Frontal cortex (tissue), 4 donors: ENCODE results near the gene MRPL17. TPM values are rescaled to one million over a fixed set of nuclear protein-coding genes. Genes with fewer than 3 reads are reported as not detected.
"Not testable (repeated sequence)": the region's sequence is repeated elsewhere in the genome, so short reads cannot be mapped to it uniquely, and the experiment has no call there.

Source experiments
- DNase-seq, 2 donors: peaks; one replicate each; pipeline ENCODE4 v3.0.0; 2012; ENCODE audit warnings: low spot score in 2 of 2
- FAIRE-seq: peaks from 2 replicates; lab custom pipeline; 2012; peaks lifted over from hg19 to GRCh38; lab: Jason Lieb, UNC
- total RNA-seq: library from RNA; depleted of rRNA; stranded (reverse); fragments of >200 nt; gene quantifications from one replicate; pipeline ENCODE4 v1.2.3, GENCODE V29; 2014
- donor health status: control.
- donor health status: control.
- donor health status: control.

The MRPL17 gene
- total RNA-seq, 1 donor from 2014 or later: 18.8 TPM

- no peak for DNase-seq
- no peak for FAIRE-seq
These were observed 2.9 kb upstream of the MRPL17 start for GRCh38 chr11:6686006-6686405.

DNA sequence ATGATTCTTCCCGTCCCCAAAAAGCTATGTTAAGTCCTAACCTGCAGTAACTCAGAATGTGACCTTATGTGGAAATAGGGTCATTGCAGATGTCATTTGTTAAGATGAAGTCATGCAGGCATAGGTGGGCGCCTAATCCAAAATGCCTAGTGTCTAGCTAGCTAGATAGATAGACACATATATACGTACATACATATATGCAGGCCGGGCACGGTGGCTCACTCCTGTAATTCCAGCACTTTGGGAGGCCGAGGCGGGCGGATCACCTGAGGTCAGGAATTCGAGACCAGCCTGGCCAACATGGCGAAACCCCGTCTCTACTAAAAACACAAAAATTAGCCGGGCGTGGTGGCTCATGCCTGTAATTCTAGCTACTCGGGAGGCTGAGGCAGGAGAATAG lies 928 bp upstream of the MRPL17 start:
- DNase-seq: not testable (repeated sequence)

DNA sequence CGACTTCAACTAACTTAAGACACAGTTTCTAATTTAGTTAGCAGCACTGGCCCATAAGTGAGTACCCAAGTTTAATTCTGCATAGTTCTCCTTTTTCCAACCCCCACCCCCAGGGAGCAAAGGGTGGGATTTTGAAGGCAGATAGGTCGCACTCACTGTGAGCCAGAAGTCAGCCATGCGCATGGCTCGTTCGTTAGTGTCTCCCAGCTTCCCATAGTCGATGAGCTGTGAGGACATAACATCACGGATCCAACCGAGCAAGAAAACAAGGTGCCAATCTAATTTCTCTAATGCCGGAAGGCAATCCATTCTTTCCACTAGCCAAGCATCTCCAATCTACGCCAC lies 577 bp downstream of the MRPL17 start:
- DNase-seq (no peak), FAIRE-seq (no peak)

More for the DNA sequence above, 928 bp upstream of the MRPL17 start:
- FAIRE-seq: not testable (repeated sequence)

GRCh38 chr11:6681949-6682348 lies 1.2 kb downstream of the MRPL17 start:
- no peak for FAIRE-seq
- no peak for DNase-seq

DNA sequence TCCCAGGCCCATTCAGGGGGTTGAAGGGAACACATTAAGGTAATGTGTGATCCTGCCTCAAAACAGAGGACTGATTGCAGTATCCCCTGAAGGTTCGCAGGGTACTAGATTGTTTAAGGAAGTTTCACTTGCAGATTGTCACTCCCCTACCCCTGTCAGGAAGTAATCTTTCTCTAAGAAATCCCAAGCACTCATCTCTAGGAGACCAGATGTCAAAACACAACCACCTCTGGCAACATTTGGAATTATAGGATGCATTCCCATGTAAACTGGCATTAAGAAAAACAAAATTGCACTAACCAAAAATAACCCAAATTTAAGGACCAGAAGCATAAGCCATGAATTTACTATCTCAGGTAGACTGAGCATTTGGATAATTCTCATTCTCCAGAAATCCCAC lies 1.6 kb downstream of the MRPL17 start:
- no peak for DNase-seq
- no peak for FAIRE-seq

DNA sequence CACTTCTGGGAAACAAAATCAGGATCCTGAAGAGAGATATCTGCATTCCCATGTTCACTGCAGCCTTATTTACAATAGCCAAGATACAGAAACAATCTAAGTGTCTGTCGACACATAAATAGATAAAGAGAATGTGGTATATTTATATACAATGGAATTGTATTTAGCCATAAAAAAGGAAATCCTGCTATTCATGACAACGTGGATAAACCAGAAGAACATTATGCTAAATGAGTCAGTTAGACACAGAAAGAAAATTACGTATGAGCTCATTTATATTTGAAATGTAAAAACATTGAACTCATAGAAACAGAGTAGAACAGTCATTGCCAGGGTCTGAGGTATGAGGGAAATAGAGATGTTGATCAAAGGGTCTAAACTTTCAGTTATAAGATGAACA lies 6.1 kb downstream of the MRPL17 start:
- DNase-seq (no peak), FAIRE-seq (no peak)

DNA sequence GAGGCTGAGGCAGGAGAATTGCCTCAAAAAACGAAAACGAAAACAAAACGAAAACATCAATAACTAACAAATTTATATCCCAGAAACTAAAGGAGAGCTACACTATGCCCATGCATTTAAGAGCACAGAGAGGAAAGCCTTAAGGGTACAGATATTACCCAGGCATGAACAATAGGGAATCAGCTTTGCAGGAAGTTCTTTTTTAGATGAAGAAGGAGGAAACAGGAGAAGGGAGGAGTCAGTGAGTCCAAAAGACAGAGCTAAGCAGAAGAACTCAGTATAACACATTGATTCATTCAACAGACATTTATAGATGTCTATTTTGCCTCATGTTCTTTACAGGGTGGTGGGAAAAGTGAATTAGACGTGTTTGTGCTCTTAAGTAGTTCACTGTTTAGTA lies 8.3 kb downstream of the MRPL17 start:
- FAIRE-seq: no peak
- no peak for DNase-seq

- FAIRE-seq (no peak), DNase-seq (no peak)
These were observed 8.9 kb downstream of the MRPL17 start for GRCh38 chr11:6674219-6674597.

GRCh38 chr11:6673523-6674218 lies 9.5 kb downstream of the MRPL17 start:
- no peak for FAIRE-seq
- no peak for DNase-seq

- FAIRE-seq (no peak), DNase-seq (no peak)
These were observed 11.1 kb downstream of the MRPL17 start for GRCh38 chr11:6671991-6672390.

- DNase-seq (no peak), FAIRE-seq (no peak)
These were observed 12.8 kb downstream of the MRPL17 start for GRCh38 chr11:6670202-6670830.

GRCh38 chr11:6667733-6668374 lies 15.3 kb downstream of the MRPL17 start:
- no peak for DNase-seq
- FAIRE-seq: no peak

GRCh38 chr11:6666302-6667183 lies 16.6 kb downstream of the MRPL17 start:
- FAIRE-seq: no peak
- DNase-seq: no peak

GRCh38 chr11:6664551-6664950 lies 18.6 kb downstream of the MRPL17 start:
- no peak for DNase-seq
- no peak for FAIRE-seq

GRCh38 chr11:6663794-6664469 lies 19.2 kb downstream of the MRPL17 start:
- FAIRE-seq (no peak), DNase-seq (no peak)

DNA sequence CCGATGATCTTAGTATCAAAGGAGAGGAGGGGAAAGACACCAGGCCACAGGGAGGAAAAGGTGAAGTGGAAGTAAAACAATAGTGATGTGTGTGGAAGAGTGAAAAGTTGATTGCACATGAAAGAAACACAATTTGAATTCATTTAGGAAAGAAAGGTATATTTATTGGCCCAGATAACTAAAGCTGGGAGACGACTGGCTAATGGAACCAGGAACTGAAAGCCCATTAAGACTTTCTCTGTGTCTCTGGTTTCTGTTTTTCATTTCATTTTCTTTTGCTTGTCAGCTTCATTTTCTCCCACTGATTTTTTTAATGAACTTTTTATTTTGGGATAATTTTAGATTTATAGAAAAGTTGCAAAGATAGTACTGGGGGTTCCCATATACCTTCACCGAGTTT lies 22.4 kb downstream of the MRPL17 start:
- DNase-seq (no peak), FAIRE-seq (no peak)

GRCh38 chr11:6658647-6659046 lies 24.5 kb downstream of the MRPL17 start:
- no peak for FAIRE-seq

GRCh38 chr11:6657346-6657745 lies 25.8 kb downstream of the MRPL17 start:
- no peak for FAIRE-seq
- DNase-seq: no peak

More at GRCh38 chr11:6658647-6659046, 24.5 kb downstream of the MRPL17 start:
- no peak for DNase-seq

GRCh38 chr11:6656936-6657335 lies 26.2 kb downstream of the MRPL17 start:
- FAIRE-seq: no peak
- no peak for DNase-seq

DNA sequence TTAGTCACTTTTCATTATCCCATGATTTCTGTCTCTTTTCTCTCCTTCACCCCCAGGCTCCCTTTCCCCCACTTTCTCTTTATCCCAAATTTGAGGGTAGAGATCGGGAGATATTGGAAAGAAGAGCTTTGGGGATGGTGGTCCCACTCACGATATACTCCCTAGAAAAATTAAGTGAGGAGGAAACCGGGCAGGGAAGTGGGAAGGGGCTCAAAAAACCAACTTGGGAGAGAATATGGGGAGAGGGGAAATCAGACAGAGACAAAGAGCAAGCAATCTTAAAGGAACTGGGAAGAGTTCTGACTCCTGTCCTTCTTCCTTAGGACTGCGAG lies 26.6 kb downstream of the MRPL17 start:
- FAIRE-seq (no peak), DNase-seq (no peak)
